ENCODE data around the gene MAP2K5.

DNA sequence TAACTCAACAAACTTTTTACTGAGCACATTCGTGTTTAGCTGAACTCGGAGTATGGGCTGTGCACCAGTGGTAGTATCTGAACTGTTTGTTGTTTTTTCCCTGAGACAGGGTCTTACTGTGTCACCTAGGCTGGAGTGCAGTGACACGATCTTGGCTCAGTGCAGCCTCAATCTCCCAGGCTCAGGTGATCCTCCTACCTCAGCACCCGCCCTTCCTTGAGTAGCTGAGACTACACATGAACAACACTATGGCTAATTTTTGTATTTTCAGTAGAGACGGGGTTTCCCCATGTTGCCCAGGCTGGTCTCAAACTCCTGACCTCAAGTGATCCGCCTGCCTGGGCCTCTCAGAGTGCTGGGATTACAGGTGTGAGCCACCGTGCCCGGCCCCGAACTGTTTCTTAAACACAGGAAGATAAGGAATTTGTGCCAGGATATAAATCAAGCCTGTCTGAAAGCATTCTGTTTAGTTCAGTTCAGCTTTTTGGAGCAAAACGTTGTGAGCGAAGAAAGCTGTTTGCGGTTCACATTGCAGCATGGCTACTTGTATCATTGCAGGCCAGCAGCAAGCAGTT lies 242.4 kb downstream of the MAP2K5 start:
- TF ChIP-seq, protein P1, sequence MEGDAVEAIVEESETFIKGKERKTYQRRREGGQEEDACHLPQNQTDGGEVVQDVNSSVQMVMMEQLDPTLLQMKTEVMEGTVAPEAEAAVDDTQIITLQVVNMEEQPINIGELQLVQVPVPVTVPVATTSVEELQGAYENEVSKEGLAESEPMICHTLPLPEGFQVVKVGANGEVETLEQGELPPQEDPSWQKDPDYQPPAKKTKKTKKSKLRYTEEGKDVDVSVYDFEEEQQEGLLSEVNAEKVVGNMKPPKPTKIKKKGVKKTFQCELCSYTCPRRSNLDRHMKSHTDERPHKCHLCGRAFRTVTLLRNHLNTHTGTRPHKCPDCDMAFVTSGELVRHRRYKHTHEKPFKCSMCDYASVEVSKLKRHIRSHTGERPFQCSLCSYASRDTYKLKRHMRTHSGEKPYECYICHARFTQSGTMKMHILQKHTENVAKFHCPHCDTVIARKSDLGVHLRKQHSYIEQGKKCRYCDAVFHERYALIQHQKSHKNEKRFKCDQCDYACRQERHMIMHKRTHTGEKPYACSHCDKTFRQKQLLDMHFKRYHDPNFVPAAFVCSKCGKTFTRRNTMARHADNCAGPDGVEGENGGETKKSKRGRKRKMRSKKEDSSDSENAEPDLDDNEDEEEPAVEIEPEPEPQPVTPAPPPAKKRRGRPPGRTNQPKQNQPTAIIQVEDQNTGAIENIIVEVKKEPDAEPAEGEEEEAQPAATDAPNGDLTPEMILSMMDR (IDR thresholded peaks at IDR 0.05): no peak
- TF ChIP-seq ZFX (IDR thresholded peaks at IDR 0.05; ENCODE audit: borderline replicate concordance): no peak
